ENCODE results near the gene NAE1.

The NAE1 gene

DNA sequence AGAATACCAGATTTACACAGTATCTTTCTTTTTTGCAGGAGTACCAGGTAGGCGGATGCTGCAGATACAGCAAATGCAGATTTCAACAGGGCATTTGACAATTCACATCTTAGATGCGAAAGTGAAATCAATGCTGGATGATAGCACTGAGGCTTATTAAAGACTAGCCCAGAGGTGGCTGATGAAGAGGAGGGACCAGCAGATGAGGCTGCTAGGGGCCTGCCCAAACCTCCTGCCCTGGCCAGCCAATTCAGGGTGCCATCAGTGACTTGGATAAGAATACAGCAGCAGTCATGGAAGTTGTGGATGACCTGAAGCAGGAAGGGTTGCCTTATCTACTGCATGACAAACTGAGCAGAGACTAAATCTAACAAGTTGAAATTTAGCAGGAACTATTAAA lies 77.8 kb downstream of the NAE1 start:
- intact Hi-C loops (cut with DNase I), result loop anchor here (5.0 kb wide), 1 partner anchor 79 kb away; the partner anchor contains the start of gene NAE1
- DNase-seq, result no peak

All from head of caudate nucleus (tissue), 42 donors.